A673 (cell line): ENCODE results near the gene OGFOD1. TPM values are rescaled to one million over a fixed set of nuclear protein-coding genes. Genes with fewer than 3 reads are reported as not detected.
"Not testable (repeated sequence)": the region's sequence is repeated elsewhere in the genome, so short reads cannot be mapped to it uniquely, and the experiment has no call there.

Experiments
- BruUV-seq: library from RNA; stranded (reverse); fragments of 400-500 nt; replicated peaks from 2 replicates; lab custom pipeline; 2021; lab: Mats Ljungman, UMichigan
- CTCF ChIA-PET: fragments of 300-600 bp; sonication (Branson Sonifier 250); formaldehyde crosslinking; loops from one replicate; lab custom pipeline; 2022; ENCODE audit warnings: antibody characterized with exemption; lab: Charles Lee
- POLR2A ChIA-PET: fragments of 300-600 bp; sonication (Branson Sonifier 250); formaldehyde crosslinking; loops from one replicate; lab custom pipeline; 2022; ENCODE audit warnings: antibody characterized with exemption; ENCODE audit not compliant: low non-redundant PET; lab: Charles Lee
- DNase-seq: peaks from one replicate; pipeline ENCODE4 v3.0.0-alpha.2; 2015; ENCODE audit warnings: low spot score
- H3K27ac ChIP-seq: fragments of 200-600 bp; sonication (generic); 2 replicates; pipeline ENCODE4 v1.5.1; 2016; ENCODE audit warnings: mixed run types, low read depth, mild to moderate bottlenecking, mixed read lengths, antibody characterized with exemption, low read length; ENCODE audit not compliant: poor library complexity, severe bottlenecking
- H3K27me3 ChIP-seq: fragments of 200-600 bp; sonication (generic); replicated peaks from 2 replicates; pipeline ENCODE4 v1.6.1; 2017; ENCODE audit warnings: mixed run types, low read depth, mild to moderate bottlenecking, mixed read lengths, antibody characterized with exemption, low read length; ENCODE audit not compliant: insufficient read depth, poor library complexity
- H3K36me3 ChIP-seq: fragments of 200-600 bp; sonication (generic); 2 replicates; pipeline ENCODE4 v1.6.1; 2016; ENCODE audit warnings: mixed run types, mild to moderate bottlenecking, mixed read lengths, antibody characterized with exemption, low read length; ENCODE audit not compliant: insufficient read depth, poor library complexity, severe bottlenecking
- H3K4me1 ChIP-seq: fragments of 200-600 bp; sonication (generic); 2 replicates; pipeline ENCODE4 v1.6.1; 2017; ENCODE audit warnings: mixed run types, mild to moderate bottlenecking, mixed read lengths, antibody characterized with exemption, low read length; ENCODE audit not compliant: insufficient read depth, poor library complexity, severe bottlenecking
- H3K4me3 ChIP-seq: fragments of 200-600 bp; sonication (generic); 2 replicates; pipeline ENCODE4 v1.5.1; 2016; ENCODE audit warnings: low read depth, mixed run types, mild to moderate bottlenecking, mixed read lengths, low read length; ENCODE audit not compliant: poor library complexity, severe bottlenecking
- H3K9me3 ChIP-seq: fragments of 200-600 bp; sonication (generic); 2 replicates; pipeline ENCODE4 v1.6.1; 2016; ENCODE audit warnings: mixed run types, low read depth, mild to moderate bottlenecking, mixed read lengths, antibody characterized with exemption, low read length; ENCODE audit not compliant: poor library complexity, severe bottlenecking
- EZH2 ChIP-seq: fragments of 200-600 bp; sonication (generic); IDR thresholded peaks from 2 replicates; pipeline ENCODE4 v1.6.1; 2017; ENCODE audit warnings: borderline replicate concordance, low read depth, mild to moderate bottlenecking, mixed read lengths, antibody characterized with exemption, low read length; ENCODE audit not compliant: poor library complexity, severe bottlenecking
- intact Hi-C: fragments of 100-400 bp; cut with micrococcal nuclease; formaldehyde crosslinking; loops from one replicate; pipeline ENCODE4 v1.10.0; 2022; ENCODE audit not compliant: unreplicated experiment
- total RNA-seq: library from RNA; stranded (reverse); gene quantifications from 2 replicates; pipeline ENCODE4 v1.2.3, GENCODE V29; 2021
- TF ChIP-seq, protein P1 (sequence below): fragments of 300-800, 200-600 bp; sonication (generic); conservative IDR thresholded peaks from 2 replicates; pipeline ENCODE4 v1.5.1; 2017; ENCODE audit warnings: low read depth, mild to moderate bottlenecking, antibody characterized with exemption, low read length, moderate library complexity, mixed read lengths

The OGFOD1 gene
- total RNA-seq, 1 experiment from 2014 or later, result 78.1 TPM

DNA sequence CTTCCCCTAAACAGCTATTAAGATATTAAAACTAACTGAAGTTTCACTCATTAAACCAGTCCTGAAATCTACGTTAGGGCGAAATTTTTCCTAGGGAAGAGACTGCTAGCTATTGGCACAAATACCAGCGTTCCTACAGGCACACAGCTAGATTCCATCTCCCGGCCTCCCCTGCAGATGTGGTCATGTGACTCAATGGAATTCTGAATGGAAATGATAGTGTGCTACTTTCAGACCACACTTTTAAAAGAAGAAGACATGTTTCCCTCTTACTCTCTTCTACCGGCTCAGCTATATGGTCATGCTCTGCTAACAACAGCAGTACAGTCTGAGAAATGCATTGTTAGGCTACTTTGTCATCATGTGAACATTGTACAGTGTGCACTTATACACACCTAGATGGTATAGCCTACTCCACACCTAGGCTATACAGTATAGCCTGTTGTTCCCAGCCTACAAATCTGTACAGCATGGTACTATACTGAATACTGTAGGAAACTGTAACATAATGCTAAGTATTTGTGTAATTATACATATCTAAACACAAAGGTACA lies 31.4 kb downstream of the OGFOD1 start:
- intact Hi-C loops, result no loop called here
- Histone ChIP-seq H3K4me1 (peaks cover 9% of the 10 kb centered on the region), H3K9me3 (no peaks in the 10 kb centered on the region), H3K27ac (no peak overlapping the region), H3K4me3 (no peak overlapping the region), H3K27me3 (no peaks in the 10 kb centered on the region), H3K36me3 (peaks cover 6% of the 10 kb centered on the region)
- TF ChIP-seq, protein P1, sequence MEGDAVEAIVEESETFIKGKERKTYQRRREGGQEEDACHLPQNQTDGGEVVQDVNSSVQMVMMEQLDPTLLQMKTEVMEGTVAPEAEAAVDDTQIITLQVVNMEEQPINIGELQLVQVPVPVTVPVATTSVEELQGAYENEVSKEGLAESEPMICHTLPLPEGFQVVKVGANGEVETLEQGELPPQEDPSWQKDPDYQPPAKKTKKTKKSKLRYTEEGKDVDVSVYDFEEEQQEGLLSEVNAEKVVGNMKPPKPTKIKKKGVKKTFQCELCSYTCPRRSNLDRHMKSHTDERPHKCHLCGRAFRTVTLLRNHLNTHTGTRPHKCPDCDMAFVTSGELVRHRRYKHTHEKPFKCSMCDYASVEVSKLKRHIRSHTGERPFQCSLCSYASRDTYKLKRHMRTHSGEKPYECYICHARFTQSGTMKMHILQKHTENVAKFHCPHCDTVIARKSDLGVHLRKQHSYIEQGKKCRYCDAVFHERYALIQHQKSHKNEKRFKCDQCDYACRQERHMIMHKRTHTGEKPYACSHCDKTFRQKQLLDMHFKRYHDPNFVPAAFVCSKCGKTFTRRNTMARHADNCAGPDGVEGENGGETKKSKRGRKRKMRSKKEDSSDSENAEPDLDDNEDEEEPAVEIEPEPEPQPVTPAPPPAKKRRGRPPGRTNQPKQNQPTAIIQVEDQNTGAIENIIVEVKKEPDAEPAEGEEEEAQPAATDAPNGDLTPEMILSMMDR, result no peak
- no peak for TF ChIP-seq EZH2
- ChIA-PET CTCF (interaction anchor here (0.6 kb wide), 1 partner anchor 219 kb away, joined by 5 read pairs; no protein-coding TSS in a partner anchor), POLR2A (no interaction called here)
- BruUV-seq, result no TSS peak
- DNase-seq, result no peak

DNA sequence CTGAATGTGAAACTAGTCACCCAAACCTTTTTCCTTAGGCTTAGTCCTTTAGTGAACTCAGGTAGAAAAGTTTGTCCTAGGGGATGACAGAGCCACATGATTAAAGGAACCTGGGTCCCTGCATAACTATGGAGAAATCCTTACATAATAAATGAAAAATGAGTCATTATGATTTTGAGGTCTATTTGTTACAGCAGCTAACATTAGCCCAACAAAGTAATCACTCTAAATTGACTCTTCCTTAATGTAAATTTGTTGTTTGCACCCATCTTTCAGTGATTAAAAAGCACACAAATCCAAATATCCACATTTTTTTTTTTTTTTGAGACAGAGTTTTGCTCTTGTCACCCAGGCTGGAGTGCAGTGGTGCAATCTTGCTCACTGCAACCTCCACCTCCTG lies 32.0 kb downstream of the OGFOD1 start:
- no TSS peak for BruUV-seq
- Histone ChIP-seq H3K9me3 (no peaks in the 10 kb centered on the region), H3K27me3 (no peaks in the 10 kb centered on the region), H3K27ac (no peak overlapping the region), H3K4me1 (peaks cover 8% of the 10 kb centered on the region), H3K36me3 (peaks cover 4% of the 10 kb centered on the region), H3K4me3 (no peak overlapping the region)
- ChIA-PET CTCF (no interaction called here), POLR2A (no interaction called here)
- intact Hi-C loops, result no loop called here
- no peak for DNase-seq
- TF ChIP-seq, protein P1, result no peak
- TF ChIP-seq EZH2, result no peak

DNA sequence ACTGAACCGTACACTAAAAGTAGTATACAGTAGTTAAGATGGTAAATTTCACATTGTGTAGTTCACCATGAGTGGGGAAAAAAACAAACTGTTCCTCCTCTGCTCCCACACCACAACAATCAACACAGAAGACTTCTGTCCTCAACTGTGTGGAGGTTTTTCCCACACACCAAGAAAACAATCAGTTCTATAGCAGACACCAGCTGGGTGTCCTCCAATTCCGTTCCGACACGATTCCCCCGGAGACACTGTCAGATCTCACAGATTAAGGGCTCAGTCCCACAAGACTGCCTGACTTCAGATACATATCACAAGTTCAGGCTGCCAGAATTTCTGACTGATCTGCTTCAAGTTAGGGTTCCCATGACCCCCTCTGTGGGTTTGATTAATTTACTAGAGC lies 36.7 kb downstream of the OGFOD1 start:
- no peak overlapping the region for H3K27ac ChIP-seq
- CTCF ChIA-PET, result no interaction called here
- no peaks in the 10 kb centered on the region for H3K36me3 ChIP-seq
- intact Hi-C loops, result no loop called here
- TF ChIP-seq, protein P1, result no peak
- no peak for TF ChIP-seq EZH2
- H3K9me3 ChIP-seq, result no peaks in the 10 kb centered on the region
- no peaks in the 10 kb centered on the region for H3K27me3 ChIP-seq
- peaks cover 6% of the 10 kb centered on the region for H3K4me1 ChIP-seq
- POLR2A ChIA-PET, result no interaction called here
- H3K4me3 ChIP-seq, result no peak overlapping the region
- no TSS peak for BruUV-seq
- DNase-seq, result peak; percentile 25

DNA sequence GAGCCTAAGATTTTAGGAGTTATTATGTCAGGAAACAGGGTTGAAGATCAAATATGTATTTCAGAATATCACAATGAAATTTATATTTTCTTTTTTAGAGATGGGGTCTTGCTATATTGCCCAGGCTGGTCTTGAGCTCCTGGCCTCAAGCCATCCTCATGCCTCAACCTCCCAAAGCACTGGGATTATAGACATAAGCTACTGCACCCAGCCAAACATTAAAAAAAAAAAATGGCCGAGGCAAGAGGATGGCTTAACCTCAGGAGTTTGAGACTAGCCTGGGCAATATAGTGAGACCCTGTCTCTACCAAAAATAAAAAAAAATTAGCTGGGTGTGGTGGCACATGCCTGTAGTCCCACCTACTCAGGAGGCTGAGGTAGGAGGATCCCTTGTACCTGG lies 37.5 kb downstream of the OGFOD1 start:
- H3K27ac ChIP-seq, POLR2A ChIA-PET, H3K4me3 ChIP-seq, CTCF ChIA-PET, intact Hi-C loops, H3K4me1 ChIP-seq, DNase-seq, H3K9me3 ChIP-seq, BruUV-seq, H3K36me3 ChIP-seq, H3K27me3 ChIP-seq: not testable (repeated sequence)
